DND-41 (cell line): ENCODE measurements around the gene DIP2B.

Experiments
- CTCF ChIP-seq: IDR thresholded peaks from 2 replicates; pipeline ENCODE4 v1.5.1; 2012; ENCODE audit warnings: borderline replicate concordance, low read length, moderate library complexity, mild to moderate bottlenecking; ENCODE audit not compliant: poor library complexity, severe bottlenecking; ENCODE audit errors: extremely low read depth
- EZH2 ChIP-seq: IDR thresholded peaks from 3 replicates; pipeline ENCODE4 v1.6.1; 2012; ENCODE audit warnings: borderline replicate concordance, low read depth, mild to moderate bottlenecking, moderate library complexity, low read length, inconsistent platforms; ENCODE audit not compliant: severe bottlenecking

- TF ChIP-seq CTCF = no peak
- no peak for TF ChIP-seq EZH2
Observed at GRCh38 chr12:50790081-50790480, 285.3 kb downstream of the DIP2B start.
